ENCODE data around the gene ALOX5AP. TPM values are rescaled to one million over a fixed set of nuclear protein-coding genes. Genes with fewer than 3 reads are reported as not detected.

ALOX5AP gene
- total and polyA plus RNA-seq, 9 of the 15 experiments (the other 6 are each of a cell fraction or from before 2014, with no cell fraction given) = 0.31 TPM; not detected in 8

GRCh38 chr13:30798776-30799355 is 63.5 kb downstream of the ALOX5AP start:
- FAIRE-seq (no peak), ATAC-seq (no peak), DNase-seq (ENCODE audit: extremely low read depth in 1 of 4, low spot score in 3 of 4) (no peak)
- TF ChIP-seq CEBPB (tag; IDR thresholded peaks at IDR 0.05) = no peak
- no peak for TF ChIP-seq ZNF507 (tag; conservative IDR thresholded peaks at IDR 0.05)
- no peak for TF ChIP-seq SIRT6 (IDR thresholded peaks at IDR 0.05; ENCODE audit: low read depth, low read length)
- no peak for TF ChIP-seq ZNF551 (CRISPR knock-in tag; IDR thresholded peaks at IDR 0.05)
- no peak for TF ChIP-seq MTA1 (IDR thresholded peaks at IDR 0.05; ENCODE audit: borderline replicate concordance)
- TF ChIP-seq, protein P1, sequence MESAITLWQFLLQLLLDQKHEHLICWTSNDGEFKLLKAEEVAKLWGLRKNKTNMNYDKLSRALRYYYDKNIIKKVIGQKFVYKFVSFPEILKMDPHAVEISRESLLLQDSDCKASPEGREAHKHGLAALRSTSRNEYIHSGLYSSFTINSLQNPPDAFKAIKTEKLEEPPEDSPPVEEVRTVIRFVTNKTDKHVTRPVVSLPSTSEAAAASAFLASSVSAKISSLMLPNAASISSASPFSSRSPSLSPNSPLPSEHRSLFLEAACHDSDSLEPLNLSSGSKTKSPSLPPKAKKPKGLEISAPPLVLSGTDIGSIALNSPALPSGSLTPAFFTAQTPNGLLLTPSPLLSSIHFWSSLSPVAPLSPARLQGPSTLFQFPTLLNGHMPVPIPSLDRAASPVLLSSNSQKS (CRISPR knock-in tag; IDR thresholded peaks at IDR 0.05) = no peak
- no peak for TF ChIP-seq ZNF408 (CRISPR knock-in tag; IDR thresholded peaks at IDR 0.05; ENCODE audit: low read depth)
- TF ChIP-seq HNRNPLL (IDR thresholded peaks at IDR 0.05; ENCODE audit: low read depth, low read length, poor library complexity, severe bottlenecking) = no peak
- in situ Hi-C loops (cut with MboI) = loop anchor here (10.0 kb wide), 1 partner anchor 674 kb away; no protein-coding TSS in a partner anchor
- POLR2A ChIA-PET = no interaction called here
- Histone ChIP-seq H3K9ac (ENCODE audit: insufficient read depth in 1 of 2, low read depth in 2 of 2, low read length in 2 of 2) (no peak overlapping the region), H3K4me3 (no peak overlapping the region), H3K27me3 (ENCODE audit: control insufficient read depth in 2 of 2, insufficient read depth in 2 of 2, low read length in 2 of 2) (peaks cover 0 to 26% of the 10 kb centered on the region in 2 experiments; a peak in 3 of 5 replicates), H3K4me1 (replicated peaks in 1 of 2; ENCODE audit: control insufficient read depth in 2 of 2, insufficient read depth in 2 of 2, low read length in 2 of 2) (peaks cover 0 to 6% of the 10 kb centered on the region in 2 experiments; a peak in 2 of 5 replicates), H3K9me1 (ENCODE audit: control insufficient read depth, insufficient read depth, low read length) (no peaks in the 10 kb centered on the region), H4K20me1 (replicated peaks; ENCODE audit: control insufficient read depth, insufficient read depth, low read length) (no peaks in the 10 kb centered on the region), H3K36me3 (ENCODE audit: control insufficient read depth, insufficient read depth, low read length) (no peaks in the 10 kb centered on the region), H3K27ac (ENCODE audit: extremely low read depth, low read depth, low read length) (no peak overlapping the region), H2AFZ (ENCODE audit: low read depth, low read length) (no peak overlapping the region), H3K9me3 (replicated peaks; ENCODE audit: control insufficient read depth, insufficient read depth, low read depth, low read length) (no peaks in the 10 kb centered on the region), H3K79me2 (ENCODE audit: control insufficient read depth, insufficient read depth, low read length) (no peaks in the 10 kb centered on the region), H3K4me2 (ENCODE audit: insufficient read depth, low read length) (no peak overlapping the region)
- WGBS (ENCODE audit: insufficient coverage, low coverage, missing lambda C conversion rate) = 7% methylated on average over 10 of the region's 11 CpGs
- intact Hi-C loops (cut with micrococcal nuclease) = no loop called here
- CTCF ChIA-PET (ENCODE audit: low intra/inter-chr PET ratio) = no interaction called here
- no TSS peak for BruUV-seq (replicated peaks)

Measured in K562 (cell line).